ENCODE results near the gene ANKH.
"Not testable (repeated sequence)": the region's sequence is repeated elsewhere in the genome, so short reads cannot be mapped to it uniquely, and the experiment has no call there.

Gene ANKH

DNA sequence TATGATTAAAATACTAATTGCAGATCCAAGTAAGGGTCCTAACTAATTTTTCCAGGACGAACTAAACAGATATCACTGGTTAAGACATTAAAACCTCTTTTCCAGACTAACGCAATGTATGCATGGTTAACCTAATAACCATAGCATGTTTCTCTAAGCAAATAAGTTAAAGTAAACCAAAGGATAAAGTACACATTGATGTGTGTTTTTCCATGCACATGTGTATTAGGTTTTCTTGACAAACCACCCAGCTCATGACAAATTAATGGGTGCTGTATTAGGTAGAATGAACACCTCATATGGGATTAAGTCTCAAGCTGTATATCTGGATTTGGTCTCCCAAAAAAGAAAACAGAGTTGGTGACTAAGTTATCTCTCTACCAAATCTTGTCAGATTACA lies 45.6 kb downstream of the ANKH start:
- no peak for DNase-seq (ENCODE audit: low spot score)

DNA sequence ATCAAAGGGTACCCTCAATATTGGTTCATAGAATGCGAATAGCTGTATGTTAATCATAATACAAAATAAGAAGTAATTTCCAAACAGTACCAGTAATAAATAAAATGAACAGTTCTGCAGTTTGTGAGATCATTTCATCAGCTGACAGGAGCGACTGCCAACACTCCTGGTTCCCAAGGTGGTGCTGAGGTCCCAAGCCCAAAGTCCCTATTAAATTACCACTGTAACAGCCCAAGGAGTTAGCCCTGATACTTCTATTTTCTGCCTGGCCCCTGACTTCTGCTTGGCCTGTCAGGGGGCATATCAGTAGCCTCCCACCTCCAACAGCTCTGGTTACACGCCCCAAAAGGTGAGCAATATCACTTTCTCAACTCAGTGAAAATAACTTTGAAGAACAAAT lies 47.1 kb downstream of the ANKH start:
- DNase-seq (ENCODE audit: low spot score): no peak

DNA sequence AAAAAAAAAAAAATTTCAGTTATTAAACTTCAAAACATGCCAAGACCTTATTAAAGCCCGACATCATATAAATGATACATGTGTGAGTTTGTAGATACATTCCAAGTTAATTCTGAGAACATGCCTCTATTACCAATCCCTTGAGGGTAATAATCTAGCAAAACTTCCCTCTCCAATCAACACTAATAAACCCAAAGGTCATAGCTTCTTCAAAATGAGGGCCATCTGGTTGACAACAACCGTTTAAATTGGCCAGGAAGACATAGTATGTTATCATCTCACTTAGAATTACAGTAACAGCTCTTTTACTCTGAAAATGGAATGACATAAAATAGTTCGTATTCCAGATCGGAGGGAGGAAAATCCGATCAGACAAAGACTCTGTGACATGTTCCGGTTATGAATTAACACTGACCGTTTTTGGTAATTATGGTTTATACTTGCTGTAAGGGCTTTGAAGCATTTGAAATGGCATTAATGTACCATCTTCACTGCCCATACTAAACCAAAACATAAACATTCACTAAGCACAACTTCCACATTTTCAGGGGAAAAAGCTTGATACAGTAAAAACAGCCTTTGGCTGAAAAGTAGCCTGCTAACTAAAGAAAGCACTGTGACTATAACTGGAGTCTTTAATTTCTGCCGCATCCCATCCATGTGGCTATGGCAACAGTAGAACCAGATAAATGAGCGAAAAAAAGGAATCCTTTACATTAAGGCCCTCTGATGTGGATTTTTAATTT lies 50.3 kb downstream of the ANKH start:
- DNase-seq (ENCODE audit: low spot score): no peak

DNA sequence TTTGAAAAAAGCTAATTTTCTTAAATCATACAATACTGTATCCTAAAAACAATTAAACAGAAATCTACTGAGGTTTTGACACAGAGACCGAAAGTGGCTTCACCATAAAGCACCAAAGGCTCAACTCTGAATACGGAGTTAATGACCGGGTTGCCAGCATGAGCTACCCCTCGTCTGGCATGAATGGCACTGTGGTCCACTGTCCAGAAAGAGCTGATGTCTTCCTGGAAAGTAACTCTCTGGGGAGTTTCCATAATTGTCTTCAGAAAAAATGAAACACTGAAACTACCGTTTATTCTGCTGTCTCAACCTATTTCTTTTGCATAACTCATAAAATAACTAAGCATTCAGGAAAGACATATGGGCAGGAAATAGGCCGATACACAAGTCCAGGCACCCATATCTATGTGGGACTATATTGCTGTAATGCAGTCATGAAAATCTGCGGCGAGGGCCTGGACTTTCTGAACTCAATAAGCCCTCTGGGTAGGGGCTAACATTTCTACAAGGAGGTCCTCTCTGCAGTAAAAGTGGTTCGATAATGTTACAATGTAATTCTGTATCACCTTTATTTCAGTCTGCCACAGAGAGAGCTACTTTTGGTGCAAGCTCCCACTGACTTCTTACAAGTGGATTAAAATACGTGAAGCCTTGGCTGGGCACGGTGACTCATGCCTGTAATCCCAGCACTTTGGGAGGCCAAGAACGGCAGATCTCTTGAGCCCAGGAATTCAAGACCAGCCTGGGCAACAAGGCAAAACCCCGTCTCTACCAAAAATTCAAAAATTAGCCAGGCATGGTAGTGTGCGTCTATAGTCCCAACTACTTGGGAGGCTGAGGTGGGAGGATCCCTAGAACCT lies 52.4 kb downstream of the ANKH start:
- no peak for DNase-seq (ENCODE audit: low spot score)

DNA sequence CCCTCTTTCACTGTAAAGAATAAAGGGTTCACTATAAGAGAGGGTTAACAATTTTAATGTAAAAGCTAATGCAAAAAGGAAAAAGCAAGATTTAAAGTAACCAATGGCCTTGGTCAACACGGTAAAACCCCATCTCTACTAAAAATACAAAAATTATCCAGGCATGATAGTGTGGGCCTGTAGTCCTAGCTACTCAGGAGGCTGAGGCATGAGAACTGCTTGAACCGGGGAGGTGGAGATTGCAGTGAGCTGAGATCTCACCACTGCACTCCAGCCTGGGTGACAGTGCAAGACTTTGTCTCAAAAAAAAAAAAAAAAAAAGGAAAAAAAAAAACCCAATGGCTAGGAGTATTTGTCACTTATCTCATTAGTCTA lies 53.8 kb downstream of the ANKH start:
- DNase-seq (ENCODE audit: low spot score): not testable (repeated sequence)

DNA sequence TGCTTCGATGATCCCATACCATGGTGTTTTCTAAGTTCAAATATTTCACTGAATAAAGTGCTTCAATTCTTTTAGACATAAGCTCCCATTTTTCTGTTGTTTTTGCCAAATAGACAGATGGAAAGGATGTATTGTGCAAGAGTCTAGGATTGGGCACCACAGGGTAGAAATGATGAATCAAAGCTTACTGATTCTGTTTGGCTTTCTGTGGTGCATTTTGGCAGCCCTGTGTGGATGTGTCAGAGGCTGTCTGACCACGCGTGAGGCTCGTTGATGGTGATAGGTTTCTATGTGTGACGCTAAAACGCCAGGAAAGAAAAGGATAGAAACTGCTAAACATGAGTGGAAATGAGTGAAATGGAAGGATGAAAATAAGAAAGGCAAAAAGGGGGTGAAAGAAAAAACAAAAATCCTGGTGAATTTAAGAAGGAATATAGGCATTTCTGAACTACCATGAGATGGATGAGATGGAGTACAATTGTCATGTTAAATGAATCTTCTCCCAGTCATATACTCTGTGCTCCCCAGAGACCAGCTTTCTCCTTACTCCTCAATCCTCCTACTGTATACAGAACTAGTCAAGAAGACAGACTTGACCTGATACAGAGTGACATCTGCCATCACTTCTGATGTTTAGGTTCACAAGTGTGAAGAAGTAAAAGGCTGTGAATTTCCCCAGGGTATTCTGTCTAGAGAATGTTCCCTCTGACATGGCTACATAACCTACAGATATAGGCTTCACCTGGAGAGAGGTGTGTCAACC lies 54.4 kb downstream of the ANKH start:
- no peak for DNase-seq (ENCODE audit: low spot score)

DNA sequence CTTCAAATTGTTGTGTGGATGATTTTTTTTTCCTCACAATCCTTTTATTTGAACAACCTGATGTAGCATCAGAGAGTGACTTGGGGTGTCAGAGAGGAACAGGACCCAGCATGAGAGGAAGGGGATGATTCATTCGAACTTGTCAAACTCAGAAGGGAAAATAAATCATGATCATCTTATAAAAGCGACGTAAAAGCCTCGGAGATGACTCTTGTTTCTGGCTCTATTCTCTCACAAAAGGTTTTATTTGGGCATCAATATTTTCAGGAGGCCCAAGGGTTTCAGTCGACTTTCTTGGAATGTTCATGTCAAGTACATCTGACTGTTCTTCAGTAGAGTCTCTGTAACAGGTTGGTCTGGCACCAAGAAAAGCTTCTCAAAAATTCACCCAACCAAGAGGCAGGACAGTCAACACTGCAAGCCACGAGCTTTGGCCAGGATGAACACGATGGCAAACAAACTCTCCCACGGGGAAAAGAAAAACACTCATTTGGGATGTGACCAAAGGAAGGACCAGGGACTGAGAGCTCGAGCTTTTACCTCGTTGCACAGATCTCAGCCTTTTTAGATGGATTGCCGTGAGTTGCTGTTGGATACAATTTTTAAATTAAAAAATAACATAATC lies 55.1 kb downstream of the ANKH start:
- DNase-seq (ENCODE audit: low spot score): no peak

DNA sequence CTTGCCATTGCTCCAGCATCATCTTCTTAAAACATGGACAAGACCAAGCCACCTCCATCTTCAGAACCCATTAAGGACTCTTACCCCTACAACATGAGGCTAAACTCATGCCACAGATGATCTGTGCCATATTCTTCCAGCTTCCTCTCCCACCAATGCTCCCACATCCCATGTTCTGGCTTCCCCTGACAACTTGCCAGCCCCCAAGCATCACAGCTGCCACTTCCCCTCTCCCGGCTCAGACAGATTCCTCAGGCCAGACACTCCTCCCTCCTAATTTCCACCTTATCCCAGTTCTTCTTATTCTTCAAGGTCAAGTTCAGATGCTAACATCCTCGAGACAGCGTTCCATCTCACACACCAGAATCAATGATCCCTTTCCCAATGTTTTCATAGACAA lies 57.8 kb downstream of the ANKH start:
- DNase-seq (ENCODE audit: low spot score): no peak

DNA sequence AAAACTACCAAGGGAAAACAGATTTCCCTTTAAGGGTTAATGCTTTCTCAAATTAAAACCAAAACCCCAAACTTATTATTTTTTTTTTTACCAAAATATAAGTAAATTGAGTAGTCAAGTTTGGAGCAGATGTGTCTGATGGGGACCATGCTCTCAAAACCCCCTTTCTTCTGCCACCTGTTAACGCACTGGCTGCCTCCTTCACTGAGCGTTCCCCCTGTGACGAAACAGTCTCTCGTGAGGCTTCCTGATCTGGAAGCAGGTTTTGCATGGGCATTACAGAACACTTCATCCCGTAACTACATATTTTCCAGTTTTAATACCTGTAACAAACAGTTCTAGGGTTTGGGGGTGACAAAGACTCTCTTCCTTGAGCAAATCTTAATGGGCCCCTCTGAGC lies 59.4 kb downstream of the ANKH start:
- no peak for DNase-seq (ENCODE audit: low spot score)

DNA sequence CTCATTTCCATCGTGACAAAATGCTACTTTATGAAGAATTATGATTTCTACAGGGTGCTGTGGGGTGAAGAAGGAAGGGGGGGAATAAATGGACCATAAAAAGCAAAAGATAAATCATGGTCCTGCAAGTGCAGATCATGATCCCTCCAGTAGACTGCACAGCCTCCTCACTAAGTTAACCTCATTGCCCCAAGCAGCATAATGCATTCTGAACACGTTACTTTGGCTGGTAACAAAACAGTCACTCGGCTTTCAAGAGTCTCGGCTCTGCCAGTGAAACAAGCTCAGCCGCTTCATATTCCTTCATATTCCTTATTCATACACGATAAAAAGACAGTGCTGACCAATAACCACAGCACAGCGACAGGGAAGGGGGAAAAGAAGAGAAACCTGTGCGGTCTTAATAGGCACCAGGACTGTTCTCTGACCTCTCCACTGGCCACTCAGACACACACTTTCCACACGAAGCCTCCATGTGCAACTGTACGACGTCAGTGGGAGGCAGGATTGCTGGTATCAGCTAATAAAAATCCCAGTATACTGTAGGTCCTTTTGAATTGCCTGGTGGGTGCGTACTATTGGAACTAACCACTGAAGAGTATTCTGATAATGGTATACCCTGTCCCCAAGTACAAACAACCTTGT lies 60.5 kb downstream of the ANKH start:
- DNase-seq (ENCODE audit: low spot score): no peak

DNA sequence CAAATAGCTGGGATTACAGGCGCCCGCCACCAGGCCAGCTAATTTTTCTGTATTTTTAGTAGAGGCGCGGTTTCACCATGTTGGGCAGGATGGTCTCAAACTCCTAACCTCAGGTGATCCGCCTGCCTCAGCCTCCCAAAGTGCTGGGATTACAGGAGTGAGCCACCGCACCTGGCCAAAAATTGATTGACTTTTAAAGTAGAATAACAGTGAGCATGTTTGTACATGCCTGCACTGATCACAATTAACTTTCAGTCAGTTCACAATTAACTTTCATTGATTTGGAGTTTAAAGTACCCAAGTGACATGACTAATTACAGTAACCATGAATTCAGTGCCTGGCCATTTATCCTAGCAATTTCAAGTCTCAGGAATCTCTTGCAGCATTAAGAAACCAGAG lies 61.3 kb downstream of the ANKH start:
- no peak for DNase-seq (ENCODE audit: low spot score)

DNA sequence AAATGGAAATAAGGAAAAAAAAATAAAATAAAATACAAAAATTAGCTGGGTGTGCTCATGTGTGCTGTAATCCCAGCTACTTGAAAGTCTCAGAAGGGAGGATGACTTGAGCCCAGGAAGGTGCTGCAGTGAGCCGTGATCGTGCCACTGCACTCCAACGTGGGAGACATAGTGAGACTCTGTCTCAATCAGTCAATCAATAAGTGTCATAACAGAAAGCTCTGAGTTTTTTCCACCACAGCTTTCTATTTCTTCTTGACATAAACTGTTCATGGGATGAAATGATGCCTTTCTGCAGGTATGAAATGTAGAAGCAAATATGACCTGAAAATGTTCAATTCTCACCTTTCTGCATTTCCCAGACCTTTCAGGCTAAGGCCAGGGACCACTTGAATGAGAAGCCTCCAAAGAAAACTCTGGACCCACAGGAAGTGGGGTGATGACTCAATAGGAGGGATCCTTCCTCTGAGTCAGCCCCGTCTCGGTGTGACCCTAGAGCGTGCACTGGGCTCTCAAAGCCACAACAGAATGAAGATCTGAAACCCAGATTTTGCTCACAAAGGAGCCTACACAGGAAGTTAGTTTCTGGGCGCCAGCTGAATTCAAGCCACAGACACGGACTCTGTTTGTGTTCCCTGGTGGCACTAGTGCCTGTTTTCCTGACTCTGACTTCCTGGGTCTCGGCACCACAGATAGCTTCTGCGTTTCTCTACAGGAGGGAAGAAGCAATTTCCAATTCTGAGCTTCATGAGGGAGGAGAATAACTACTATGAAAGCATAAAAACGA lies 62.0 kb downstream of the ANKH start:
- DNase-seq (ENCODE audit: low spot score): no peak

DNA sequence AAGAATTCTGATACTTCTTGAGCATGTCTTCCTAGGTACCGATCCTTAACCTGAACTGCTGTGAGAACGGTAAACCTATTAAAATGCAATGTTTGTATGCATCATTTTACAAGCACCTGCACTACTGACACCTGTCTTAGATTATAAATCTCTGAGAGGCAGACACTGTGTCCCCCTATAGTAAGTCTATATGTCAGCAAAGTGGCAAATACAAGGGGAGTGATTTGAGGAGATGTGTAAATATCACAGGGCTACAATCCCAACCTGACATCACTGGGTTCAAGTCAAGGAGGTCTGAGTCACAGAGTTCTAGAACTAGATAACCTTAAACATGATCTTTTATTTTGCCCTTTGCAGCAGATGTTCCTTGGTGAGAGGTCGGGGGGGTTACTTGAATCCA lies 64.1 kb downstream of the ANKH start:
- DNase-seq (ENCODE audit: low spot score): no peak

DNA sequence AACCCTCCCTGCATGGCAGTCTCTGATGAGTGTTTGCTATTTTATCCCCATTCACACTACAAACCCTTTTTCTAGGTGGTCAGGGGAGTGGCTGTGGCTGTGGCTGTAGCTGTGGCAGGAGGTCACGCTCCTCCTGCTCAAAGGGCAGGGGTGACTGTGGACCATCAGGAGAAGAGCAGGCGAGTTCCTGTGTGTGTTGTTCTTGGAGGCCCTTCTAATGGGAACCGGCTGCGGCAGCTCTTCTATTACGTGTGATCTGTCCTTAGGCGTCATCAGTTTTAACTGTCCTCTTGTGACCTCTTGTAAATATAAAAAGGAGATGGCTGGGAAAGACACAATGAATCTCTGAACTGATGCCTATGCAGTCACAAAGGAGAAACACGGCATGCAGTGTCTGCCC lies 65.1 kb downstream of the ANKH start:
- DNase-seq (ENCODE audit: low spot score): no peak

DNA sequence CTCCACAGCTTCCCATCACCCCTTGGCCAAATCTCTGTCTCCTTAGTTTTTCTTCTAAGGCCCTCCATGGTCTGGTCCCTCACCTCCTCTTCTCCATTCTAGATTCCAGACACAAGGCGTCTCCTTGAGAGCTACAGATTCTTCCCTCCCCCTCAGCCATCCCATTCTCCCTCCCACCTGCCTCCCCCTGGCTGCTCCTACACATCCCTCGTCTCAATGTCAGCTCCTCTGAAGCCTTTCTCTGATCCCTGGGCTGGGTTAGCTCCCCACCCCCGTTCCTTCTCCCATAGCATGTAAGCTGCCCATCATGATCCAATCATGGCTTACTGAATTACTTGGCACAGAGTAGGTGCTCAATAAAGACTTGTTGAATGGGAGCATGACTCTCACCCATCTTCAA lies 69.0 kb downstream of the ANKH start:
- no peak for DNase-seq (ENCODE audit: low spot score)

DNA sequence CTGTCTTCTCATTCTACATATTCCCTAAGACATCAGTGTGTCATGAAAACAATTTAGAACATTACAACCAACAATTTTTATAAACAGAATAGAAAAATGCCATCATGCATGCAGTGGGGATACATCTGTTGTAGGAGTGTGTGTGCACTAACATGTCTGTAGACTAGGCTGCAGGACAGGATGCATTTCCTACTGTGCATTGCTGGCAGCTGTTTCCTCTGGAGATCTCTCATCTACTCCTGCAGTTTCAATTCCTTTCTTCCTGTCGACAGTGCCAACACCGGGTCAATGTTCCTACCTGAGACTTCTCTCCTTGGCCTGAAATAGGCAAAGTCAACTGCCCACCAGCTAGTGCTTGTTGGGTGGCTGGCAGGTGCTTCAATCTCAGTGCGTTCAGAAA lies 69.8 kb downstream of the ANKH start:
- DNase-seq (ENCODE audit: low spot score): no peak

DNA sequence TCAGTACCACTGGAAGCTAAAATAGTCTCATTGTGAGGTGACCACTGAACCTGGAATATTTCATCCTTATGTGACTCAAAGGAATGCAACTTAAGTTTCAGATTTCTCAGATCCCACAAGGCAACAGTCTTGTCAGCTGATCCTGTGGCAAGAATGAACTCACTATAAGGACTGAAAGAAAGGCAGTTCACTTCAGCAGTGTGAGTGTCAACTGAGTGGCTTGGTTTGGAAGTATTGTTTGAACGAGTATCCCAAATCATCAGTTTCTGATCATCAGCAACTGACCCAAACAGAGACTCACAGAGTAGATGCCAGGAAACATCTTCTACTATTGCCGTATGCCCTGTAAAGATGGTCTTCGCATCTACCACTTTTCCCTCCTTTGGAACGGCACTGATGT lies 74.2 kb downstream of the ANKH start:
- not testable (repeated sequence) for DNase-seq (ENCODE audit: low spot score)

DNA sequence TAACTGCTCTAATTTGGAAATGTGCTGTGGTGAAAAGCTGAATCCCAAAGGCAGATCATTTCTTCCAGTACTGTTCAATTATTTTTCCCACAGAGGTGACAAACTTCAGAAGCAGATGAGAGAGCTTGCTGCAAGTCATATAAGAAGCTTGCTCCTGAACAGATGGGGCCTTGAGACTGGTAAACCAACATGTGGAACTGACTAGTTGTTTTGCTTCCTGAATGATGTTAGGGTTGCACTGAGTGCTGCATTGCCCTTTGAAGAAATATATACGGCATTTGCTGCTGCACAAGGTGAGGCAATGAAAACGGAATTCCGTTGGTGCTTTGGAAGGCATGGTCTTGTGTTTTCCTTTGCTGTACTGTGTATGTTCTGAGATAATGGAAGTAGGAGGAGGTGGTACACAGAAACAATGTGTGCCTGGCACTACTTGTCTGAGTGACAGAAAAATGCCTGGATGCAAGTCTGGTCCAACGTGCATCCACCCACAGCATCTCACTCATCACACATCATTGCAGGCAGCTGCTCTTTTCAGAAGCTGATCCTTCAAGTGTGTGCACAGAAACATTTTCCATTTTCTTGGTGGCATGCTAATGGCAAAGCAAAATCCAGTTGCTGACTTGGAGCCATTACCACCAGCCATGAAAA lies 76.9 kb downstream of the ANKH start:
- no peak for DNase-seq (ENCODE audit: low spot score)

DNA sequence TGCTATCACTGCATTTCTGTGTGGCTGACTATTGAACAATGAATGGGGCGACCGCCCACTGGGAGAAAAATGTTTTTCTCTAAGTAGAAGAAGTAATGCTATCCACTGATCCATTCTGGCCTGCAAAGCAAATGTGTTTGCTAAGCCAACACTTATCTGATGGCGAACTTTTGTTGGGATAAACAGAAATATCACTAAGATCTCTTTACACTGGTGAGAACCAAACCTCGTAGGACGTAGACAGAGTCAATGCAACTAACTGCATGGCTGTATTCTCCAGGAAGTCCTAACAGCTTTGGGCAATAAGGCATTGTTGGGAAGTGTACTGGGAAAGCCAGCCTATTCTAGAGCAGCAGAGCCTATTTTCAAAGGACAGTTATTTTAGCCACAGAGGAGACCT lies 77.7 kb downstream of the ANKH start:
- DNase-seq (ENCODE audit: low spot score): no peak

DNA sequence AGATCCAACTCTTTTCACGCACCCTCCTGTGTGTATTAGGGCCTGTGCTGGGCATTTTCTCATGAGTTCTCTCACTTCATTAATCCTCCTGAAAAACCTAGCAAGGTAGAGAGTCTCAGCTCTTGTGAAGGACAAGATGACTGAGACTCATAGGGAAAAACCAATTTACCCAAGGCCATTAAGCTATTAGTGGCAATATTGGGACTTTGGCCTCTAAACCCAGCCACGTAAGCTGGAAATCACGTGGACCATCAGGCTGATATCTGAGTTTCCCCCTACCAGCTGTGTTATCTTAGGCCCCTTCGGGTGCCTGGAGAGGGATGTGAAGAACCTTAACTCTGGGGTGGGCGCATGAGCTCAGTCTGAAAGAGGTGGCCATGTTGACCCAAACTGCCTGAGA lies 80.7 kb downstream of the ANKH start:
- DNase-seq (ENCODE audit: low spot score): no peak

DNA sequence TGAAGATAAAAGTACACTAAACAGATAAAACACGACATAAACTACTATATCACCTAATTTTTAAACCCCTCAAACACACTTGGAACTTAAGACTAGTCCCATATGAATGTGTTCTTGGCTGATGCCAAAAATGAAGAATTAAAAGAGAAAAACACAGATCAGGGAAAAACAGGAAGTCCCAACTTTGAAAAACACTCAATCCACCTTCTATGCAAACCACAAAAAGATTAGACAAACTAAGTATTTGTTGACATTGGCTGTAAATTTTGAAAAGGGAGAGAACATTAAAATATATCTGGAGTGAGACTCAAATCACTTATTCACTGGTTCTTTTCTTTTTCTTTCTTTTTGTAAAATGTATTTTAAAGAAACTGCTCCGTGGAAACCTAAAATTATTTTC lies 81.4 kb downstream of the ANKH start:
- DNase-seq (ENCODE audit: low spot score): no peak

All from HuH-7 (cell line).